DOHH2 (cell line): ENCODE results near the gene RASSF3.
A peak's percentile ranks its signal among the peaks of the same experiment; 100 is the strongest.

ENCODE experiments used
- H3F3A ChIP-seq: fragments of 200-600 bp; sonication (generic), shearing (Covaris generic); 2 replicates; pipeline ENCODE4 v1.6.0; 2016; ENCODE audit warnings: antibody characterized with exemption, mild to moderate bottlenecking; ENCODE audit not compliant: control insufficient read depth, insufficient read depth
- H3K27ac ChIP-seq: fragments of 200-600 bp; sonication (generic); 2 replicates; pipeline ENCODE4 v1.5.1; 2014; ENCODE audit warnings: low read depth, mild to moderate bottlenecking, low read length, moderate library complexity
- H3K27me3 ChIP-seq: fragments of 200-600 bp; sonication (generic); 2 replicates; pipeline ENCODE4 v1.6.1; 2014; ENCODE audit warnings: mild to moderate bottlenecking, low read length, mixed read lengths; ENCODE audit not compliant: control insufficient read depth
- H3K36me3 ChIP-seq: fragments of 200-600 bp; sonication (generic); 2 replicates; pipeline ENCODE4 v1.6.1; 2014; ENCODE audit warnings: mild to moderate bottlenecking, low read length, moderate library complexity, mixed read lengths; ENCODE audit not compliant: control insufficient read depth
- H3K4me1 ChIP-seq: fragments of 200-600 bp; sonication (generic); 2 replicates; pipeline ENCODE4 v1.6.1; 2014; ENCODE audit warnings: mild to moderate bottlenecking, low read length, mixed read lengths; ENCODE audit not compliant: control insufficient read depth
- H3K4me2 ChIP-seq: fragments of 200-600 bp; sonication (generic); 2 replicates; pipeline ENCODE4 v1.6.0; 2014; ENCODE audit warnings: mild to moderate bottlenecking, low read length, moderate library complexity
- H3K4me3 ChIP-seq: fragments of 200-600 bp; sonication (generic); 2 replicates; pipeline ENCODE4 v1.5.1; 2014; ENCODE audit warnings: mild to moderate bottlenecking, low read length, mixed read lengths
- H3K79me2 ChIP-seq: fragments of 200-600 bp; sonication (generic); 2 replicates; pipeline ENCODE4 v1.6.1; 2014; ENCODE audit warnings: mild to moderate bottlenecking, low read length, mixed read lengths; ENCODE audit not compliant: control insufficient read depth
- H3K9me2 ChIP-seq: fragments of 200-600 bp; sonication (generic); replicated peaks from 2 replicates; pipeline ENCODE4 v1.6.1; 2014; ENCODE audit warnings: mild to moderate bottlenecking, low read length, mixed read lengths; ENCODE audit not compliant: control insufficient read depth
- H3K9me3 ChIP-seq: fragments of 200-600 bp; sonication (generic); 2 replicates; pipeline ENCODE4 v1.6.1; 2014; ENCODE audit warnings: antibody characterized with exemption, low read length, mixed read lengths; ENCODE audit not compliant: control insufficient read depth, insufficient read depth
- H4K20me1 ChIP-seq: fragments of 200-600 bp; sonication (generic); 2 replicates; pipeline ENCODE4 v1.6.0; 2014; ENCODE audit warnings: low read depth, mild to moderate bottlenecking, antibody characterized with exemption, low read length, moderate library complexity; ENCODE audit not compliant: control insufficient read depth, insufficient read depth
- CTCF ChIP-seq: fragments of 200-600 bp; sonication (generic); IDR thresholded peaks from one replicate; pipeline ENCODE4 v1.5.1; 2014; ENCODE audit warnings: antibody characterized with exemption, mild to moderate bottlenecking, low read depth, low read length; ENCODE audit not compliant: poor library complexity, severe bottlenecking
- EZH2phosphoT487 ChIP-seq: fragments of 200-600 bp; sonication (generic); IDR thresholded peaks from 2 replicates; pipeline ENCODE4 v1.6.1; 2017; ENCODE audit warnings: borderline replicate concordance, mild to moderate bottlenecking, antibody characterized with exemption, low read length, moderate library complexity, mixed read lengths

RASSF3 gene

GRCh38 chr12:64672925-64673409, 62.7 kb downstream of the RASSF3 start:
- Histone ChIP-seq H3K9me2 (no peaks in the 10 kb centered on the region), H3K4me2 (peak overlapping the region; percentile 49), H3K9me3 (no peaks in the 10 kb centered on the region), H4K20me1 (peaks cover 28% of the 10 kb centered on the region), H3K4me3 (peak overlapping the region; percentile 24), H3K36me3 (peaks cover 16% of the 10 kb centered on the region), H3K79me2 (peaks cover 93% of the 10 kb centered on the region), H3K27ac (peak overlapping the region; percentile 19; the same call in 1 of the 2 replicates), H3K4me1 (peaks cover 90% of the 10 kb centered on the region), H3K27me3 (no peaks in the 10 kb centered on the region), H3F3A (peaks cover 12% of the 10 kb centered on the region)
- TF ChIP-seq EZH2phosphoT487 (no peak), CTCF (no peak)

GRCh38 chr12:64673490-64674169, 63.3 kb downstream of the RASSF3 start:
- Histone ChIP-seq H3K4me1 (peaks cover 90% of the 10 kb centered on the region), H3K27ac (peak overlapping the region; percentile 19), H4K20me1 (peaks cover 32% of the 10 kb centered on the region), H3K4me3 (no peak overlapping the region), H3K4me2 (peak overlapping the region; percentile 49), H3F3A (peaks cover 12% of the 10 kb centered on the region), H3K79me2 (peaks cover 94% of the 10 kb centered on the region), H3K27me3 (no peaks in the 10 kb centered on the region), H3K9me3 (no peaks in the 10 kb centered on the region), H3K9me2 (no peaks in the 10 kb centered on the region), H3K36me3 (peaks cover 19% of the 10 kb centered on the region)
- TF ChIP-seq CTCF = no peak
- TF ChIP-seq EZH2phosphoT487 = no peak

GRCh38 chr12:64674367-64674922, 64.2 kb downstream of the RASSF3 start:
- Histone ChIP-seq H3K4me2 (peak overlapping the region; percentile 49), H3K9me2 (no peaks in the 10 kb centered on the region), H4K20me1 (peaks cover 38% of the 10 kb centered on the region), H3K36me3 (peaks cover 19% of the 10 kb centered on the region), H3F3A (peaks cover 6% of the 10 kb centered on the region; the same call in 1 of the 2 replicates), H3K27me3 (no peaks in the 10 kb centered on the region), H3K27ac (peak overlapping the region; percentile 19), H3K9me3 (no peaks in the 10 kb centered on the region), H3K79me2 (peaks cover 95% of the 10 kb centered on the region), H3K4me1 (peaks cover 90% of the 10 kb centered on the region), H3K4me3 (no peak overlapping the region)
- TF ChIP-seq CTCF = no peak
- no peak for TF ChIP-seq EZH2phosphoT487
